ENCODE data around the gene MORN3.
A peak's percentile ranks its signal among the peaks of the same experiment; 100 is the strongest.
"Not testable (repeated sequence)": the region's sequence is repeated elsewhere in the genome, so short reads cannot be mapped to it uniquely, and the experiment has no call there.

Gene MORN3, protein sequence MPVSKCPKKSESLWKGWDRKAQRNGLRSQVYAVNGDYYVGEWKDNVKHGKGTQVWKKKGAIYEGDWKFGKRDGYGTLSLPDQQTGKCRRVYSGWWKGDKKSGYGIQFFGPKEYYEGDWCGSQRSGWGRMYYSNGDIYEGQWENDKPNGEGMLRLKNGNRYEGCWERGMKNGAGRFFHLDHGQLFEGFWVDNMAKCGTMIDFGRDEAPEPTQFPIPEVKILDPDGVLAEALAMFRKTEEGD

GRCh38 chr12:121669521-121669900 is at the start of gene MORN3:
Gene MORN3 (minus strand): TSS chr12:121669654. CDS start chr12:121669483, 171 bp downstream.
- Mint-ChIP-seq H3K4me1 (peaks cover 54% of the 10 kb centered on the region), H3K27ac (no peak within 1 kb of the TSS), H3K4me3 (no peak within 1 kb of the TSS), H3K27me3 (no peaks in the 10 kb centered on the region), H3K36me3 (ENCODE audit: low read depth) (peaks cover 4% of the 10 kb centered on the region), H3K9me3 (no peaks in the 10 kb centered on the region)
- ATAC-seq (no peak), DNase-seq (no peak)

- Mint-ChIP-seq H3K9me3 (no peaks in the 10 kb centered on the region), H3K4me3 (no peak overlapping the region), H3K36me3 (ENCODE audit: low read depth) (peaks cover 10% of the 10 kb centered on the region), H3K4me1 (peaks cover 10% of the 10 kb centered on the region), H3K27me3 (no peaks in the 10 kb centered on the region), H3K27ac (no peak overlapping the region)
- ATAC-seq: peak; percentile 4
- DNase-seq: no peak
Observed at GRCh38 chr12:121718653-121719239, 49.3 kb upstream of the MORN3 start.

DNA sequence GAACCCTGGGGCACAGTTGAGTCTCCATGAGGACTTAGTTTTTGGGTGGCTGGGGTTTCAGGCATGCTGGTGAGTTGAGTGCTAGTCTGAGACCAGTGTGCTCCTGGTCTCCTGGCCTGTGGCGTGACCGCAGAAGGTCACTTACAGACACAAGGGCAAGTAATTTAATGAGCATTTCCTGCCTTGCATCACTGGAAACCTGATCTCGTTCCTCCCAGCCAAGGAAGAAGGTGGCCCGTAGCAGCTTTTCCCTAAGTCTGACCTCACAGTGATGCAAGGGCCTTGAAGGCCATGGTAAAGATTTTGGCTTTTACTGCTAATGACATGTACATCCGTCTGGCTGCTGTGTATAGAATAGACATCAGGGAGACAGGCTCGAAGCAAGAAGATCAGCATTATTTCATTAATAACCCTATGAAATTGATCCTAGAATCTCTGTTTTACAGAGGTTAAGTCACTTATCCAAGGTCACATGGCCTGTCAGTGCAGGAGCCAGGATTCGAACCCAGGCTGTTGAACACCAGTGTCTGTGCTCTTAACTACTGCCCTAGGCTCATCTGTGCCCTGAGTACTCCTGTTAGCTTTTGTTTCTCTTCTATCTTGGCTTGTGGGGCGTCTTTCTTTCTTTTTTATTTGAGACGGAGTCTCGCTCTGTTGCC is 47.7 kb upstream of the MORN3 start:
- no peak overlapping the region for H3K27ac Mint-ChIP-seq

DNA sequence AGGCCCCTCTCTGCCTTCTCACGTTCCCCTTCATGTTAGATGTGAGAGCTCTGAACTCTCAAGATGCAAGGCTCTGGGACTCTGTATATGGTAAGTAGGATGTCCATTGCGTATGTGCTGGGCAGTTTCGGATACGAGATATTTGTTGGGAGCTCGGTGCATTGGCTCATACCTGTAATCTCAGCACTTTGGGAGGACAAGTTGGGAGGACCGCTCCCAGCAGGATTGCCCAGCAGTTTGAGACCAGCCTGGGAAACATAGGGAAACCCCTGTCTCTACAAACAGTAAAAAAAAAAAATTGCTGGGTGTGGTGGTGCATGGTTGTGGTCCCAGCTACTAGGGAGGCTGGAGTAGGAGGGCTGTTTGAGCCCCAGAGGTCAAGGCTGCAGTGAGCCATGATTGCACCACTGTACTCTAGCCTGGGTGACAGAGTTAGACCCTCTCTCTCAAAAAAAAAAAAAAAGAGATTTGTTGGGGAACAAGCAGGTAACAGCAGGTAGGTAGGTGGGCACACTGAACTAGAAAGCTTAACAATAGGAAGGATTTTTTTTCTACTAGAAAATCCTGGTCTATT is 46.5 kb upstream of the MORN3 start:
- no peak overlapping the region for H3K27ac Mint-ChIP-seq
- DNase-seq (no peak), ATAC-seq (no peak)
- peaks cover 25% of the 10 kb centered on the region for H3K4me1 Mint-ChIP-seq
- H3K36me3 Mint-ChIP-seq (ENCODE audit: low read depth): peaks cover 4% of the 10 kb centered on the region
- no peaks in the 10 kb centered on the region for H3K9me3 Mint-ChIP-seq
- H3K27me3 Mint-ChIP-seq: no peaks in the 10 kb centered on the region
- H3K4me3 Mint-ChIP-seq: no peak overlapping the region

More for the DNA sequence above, 47.7 kb upstream of the MORN3 start:
- Mint-ChIP-seq H3K27me3 (no peaks in the 10 kb centered on the region), H3K9me3 (no peaks in the 10 kb centered on the region), H3K4me1 (peaks cover 17% of the 10 kb centered on the region), H3K36me3 (ENCODE audit: low read depth) (peaks cover 4% of the 10 kb centered on the region), H3K4me3 (no peak overlapping the region)
- DNase-seq (no peak), ATAC-seq (no peak)

DNA sequence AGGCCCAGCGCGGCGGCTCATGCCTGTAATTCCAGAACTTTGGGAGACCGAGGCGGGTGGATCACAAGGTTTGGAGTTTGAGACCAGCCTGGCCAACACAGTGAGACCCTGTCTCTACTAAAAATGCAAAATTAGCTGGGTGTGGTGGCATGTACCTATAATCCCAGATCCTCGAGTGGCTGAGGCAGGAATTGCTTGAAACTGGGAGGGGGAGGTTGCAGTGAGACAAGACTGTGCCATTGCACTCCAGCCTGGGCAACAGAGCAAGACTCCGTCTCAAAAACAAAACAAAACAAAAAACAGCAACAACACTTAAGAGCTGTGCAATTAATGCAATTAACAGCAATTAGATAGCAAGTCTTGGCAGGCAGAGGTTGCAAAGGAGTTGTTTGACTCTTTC is 45.6 kb upstream of the MORN3 start:
- not testable (repeated sequence) for DNase-seq; H3K9me3 Mint-ChIP-seq; ATAC-seq; H3K36me3 Mint-ChIP-seq (ENCODE audit: low read depth); H3K27me3 Mint-ChIP-seq; H3K27ac Mint-ChIP-seq
- Mint-ChIP-seq H3K4me1 (peaks cover 22% of the 10 kb centered on the region), H3K4me3 (peak overlapping the region; percentile 18)

GRCh38 chr12:121713793-121714192 is 44.3 kb upstream of the MORN3 start:
- ATAC-seq: peak; percentile 21
- no peak for DNase-seq
- Mint-ChIP-seq H3K36me3 (ENCODE audit: low read depth) (peaks cover 4% of the 10 kb centered on the region), H3K4me3 (peak overlapping the region; percentile 97), H3K9me3 (no peaks in the 10 kb centered on the region), H3K27ac (peak overlapping the region; percentile 45), H3K4me1 (peaks cover 20% of the 10 kb centered on the region), H3K27me3 (no peaks in the 10 kb centered on the region)

DNA sequence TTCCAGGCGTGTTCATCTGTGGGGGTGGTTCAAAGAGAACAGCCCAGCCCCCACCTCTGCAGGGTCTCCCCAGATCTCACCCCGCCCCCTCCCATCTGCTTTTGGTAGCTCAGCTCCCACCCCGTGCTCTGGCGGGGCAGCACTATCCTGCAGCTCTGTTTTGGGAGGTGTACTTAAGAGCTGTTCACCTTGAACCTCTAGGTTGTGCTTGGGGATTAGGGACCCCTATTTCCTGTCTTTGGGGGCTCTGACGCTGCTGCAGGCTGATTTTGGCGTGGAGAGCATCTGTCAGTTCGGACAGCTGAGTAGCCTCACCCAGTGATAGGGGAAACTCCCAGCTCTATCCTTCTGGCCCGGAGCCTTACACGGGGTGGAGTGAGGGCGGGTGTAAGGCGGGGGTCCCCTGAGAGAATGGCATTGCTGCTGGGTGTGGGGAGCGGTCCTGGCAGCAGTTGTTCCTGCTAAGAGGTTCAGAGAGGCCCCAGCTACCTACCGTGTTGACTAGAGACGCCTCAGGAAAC is 43.9 kb upstream of the MORN3 start:
- DNase-seq (no peak), ATAC-seq (no peak)
- peaks cover 20% of the 10 kb centered on the region for H3K4me1 Mint-ChIP-seq

DNA sequence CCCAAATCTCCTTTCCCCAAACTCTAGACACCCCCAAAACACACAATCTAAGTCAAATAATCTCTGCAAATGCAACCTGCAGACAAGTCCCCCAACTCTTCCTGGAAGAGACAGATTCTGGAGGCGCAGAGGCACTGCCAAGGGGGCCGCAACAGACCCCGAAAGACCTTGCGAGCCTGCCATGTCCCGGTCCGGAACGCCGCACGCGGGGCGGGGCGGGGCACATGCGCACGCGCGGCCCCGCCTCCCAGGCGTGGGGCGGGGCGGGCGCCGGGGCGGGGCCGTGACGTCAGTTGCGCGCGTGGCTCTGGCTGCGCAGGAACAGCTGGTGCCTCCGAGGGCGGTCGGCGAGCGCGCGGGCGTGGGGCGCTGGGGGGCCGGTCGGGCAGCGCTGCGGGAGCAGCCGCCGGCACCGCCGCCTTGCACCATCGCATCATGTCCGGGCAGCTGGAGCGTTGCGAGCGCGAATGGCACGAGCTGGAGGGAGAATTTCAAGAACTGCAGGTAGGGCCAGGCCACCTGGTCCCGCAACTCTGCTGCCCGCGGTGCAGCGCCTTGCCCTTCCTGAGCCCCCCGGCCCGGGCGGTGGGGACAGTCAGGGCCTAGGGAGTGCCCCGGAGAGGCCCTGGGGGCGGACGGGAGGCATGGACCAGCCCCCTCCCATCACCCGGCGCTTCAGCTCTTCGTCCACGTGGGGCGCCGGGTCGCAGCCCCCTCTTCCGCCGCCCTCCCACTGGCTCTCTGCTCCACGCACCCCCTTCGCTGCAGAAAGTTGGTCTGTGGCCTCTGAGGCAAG is 43.2 kb upstream of the MORN3 start, which contains the start of gene TMEM120B:
Gene TMEM120B, plus strand, starts transcription at position 292 of the 796 bp plus-strand sequence. Its CDS starts 144 bp downstream, at position 436.
- Mint-ChIP-seq H3K9me3 (no peaks in the 10 kb centered on the region), H3K36me3 (ENCODE audit: low read depth) (peaks cover 2% of the 10 kb centered on the region), H3K4me1 (peaks cover 20% of the 10 kb centered on the region), H3K27ac (peak within 1 kb of the TSS; percentile 85), H3K27me3 (no peaks in the 10 kb centered on the region), H3K4me3 (peak within 1 kb of the TSS; percentile 97)
- ATAC-seq (peak; percentile 89), DNase-seq (peak; percentile 86)

More for the DNA sequence above, 43.9 kb upstream of the MORN3 start:
- H3K4me3 Mint-ChIP-seq: peak overlapping the region; percentile 97
- no peaks in the 10 kb centered on the region for H3K9me3 Mint-ChIP-seq
- H3K27ac Mint-ChIP-seq: peak overlapping the region; percentile 59
- peaks cover 3% of the 10 kb centered on the region for H3K36me3 Mint-ChIP-seq (ENCODE audit: low read depth)
- H3K27me3 Mint-ChIP-seq: no peaks in the 10 kb centered on the region

- Mint-ChIP-seq H3K9me3 (no peaks in the 10 kb centered on the region), H3K27me3 (no peaks in the 10 kb centered on the region), H3K36me3 (ENCODE audit: low read depth) (peaks cover 2% of the 10 kb centered on the region), H3K4me1 (peaks cover 20% of the 10 kb centered on the region), H3K27ac (peak overlapping the region; percentile 85), H3K4me3 (peak overlapping the region; percentile 97)
- DNase-seq (peak; percentile 11), ATAC-seq (peak; percentile 20)
Observed at GRCh38 chr12:121712190-121712460, 42.7 kb upstream of the MORN3 start.

DNA sequence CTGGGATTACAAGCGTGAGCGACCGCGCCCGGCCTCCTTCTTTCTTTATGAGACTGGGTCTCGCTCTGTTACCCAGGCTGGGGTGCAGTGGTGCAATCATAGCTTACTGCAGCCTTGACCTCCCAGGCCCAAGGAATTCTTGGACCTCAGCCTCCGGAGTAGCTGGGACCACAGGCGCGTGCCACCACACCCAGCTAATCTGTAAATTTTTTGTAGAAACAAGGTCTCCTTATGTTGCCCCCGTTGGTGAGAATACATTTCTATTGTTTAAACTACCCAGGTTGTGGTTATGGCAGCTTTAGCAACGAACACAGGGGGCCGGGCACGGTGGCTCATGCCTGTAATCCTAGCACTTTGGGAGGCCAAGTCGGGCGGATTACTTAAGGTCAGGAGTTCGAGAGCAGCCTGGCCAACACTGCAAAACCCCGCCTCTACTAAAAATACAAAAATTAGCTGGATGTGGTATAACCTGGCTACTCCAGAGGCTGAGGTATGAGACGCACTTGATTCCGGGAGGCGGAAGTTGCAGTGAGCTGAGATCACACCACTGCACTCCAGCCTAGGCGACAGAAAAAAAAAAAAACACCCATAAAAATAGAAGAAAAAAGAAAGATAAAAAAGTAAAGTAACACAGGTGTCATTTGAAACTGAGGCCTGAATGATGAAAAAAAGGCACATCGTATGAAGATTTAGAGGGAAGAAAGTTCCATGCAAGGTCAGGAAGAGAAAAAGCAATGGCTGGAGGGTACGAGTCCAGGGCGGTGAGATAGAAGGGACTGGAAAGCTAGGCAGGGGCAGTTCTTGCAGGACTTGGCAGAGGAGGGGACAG is 42.1 kb upstream of the MORN3 start:
- H3K27ac Mint-ChIP-seq: peak overlapping the region; percentile 85
- no peaks in the 10 kb centered on the region for H3K9me3 Mint-ChIP-seq
- peak overlapping the region; percentile 97 for H3K4me3 Mint-ChIP-seq
- DNase-seq: peak; percentile 14
- peaks cover 20% of the 10 kb centered on the region for H3K4me1 Mint-ChIP-seq
- no peak for ATAC-seq
- no peaks in the 10 kb centered on the region for H3K36me3 Mint-ChIP-seq (ENCODE audit: low read depth)
- no peaks in the 10 kb centered on the region for H3K27me3 Mint-ChIP-seq

DNA sequence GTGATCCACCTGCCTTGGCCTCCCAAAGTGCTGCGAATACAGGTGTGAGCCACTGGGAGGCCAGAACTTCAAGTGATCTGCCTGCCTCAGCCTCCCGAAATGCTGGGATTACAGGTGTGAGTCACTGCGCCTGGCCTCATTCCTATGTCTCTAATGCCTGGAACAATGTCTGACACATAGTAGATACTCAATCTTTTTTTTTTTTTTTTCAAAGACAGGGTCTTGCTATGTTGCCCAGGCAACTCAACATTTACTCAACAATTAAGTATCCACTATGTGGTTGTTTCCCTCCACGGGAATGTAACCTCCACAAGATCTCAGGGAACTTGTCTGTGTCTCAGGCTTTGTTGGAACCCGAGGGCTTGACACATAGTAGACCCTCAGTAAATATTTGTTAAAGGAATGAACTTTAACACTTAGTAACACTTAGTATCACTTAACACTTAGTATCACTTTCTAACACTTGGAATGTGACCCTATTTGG is 40.1 kb upstream of the MORN3 start:
- H3K4me1 Mint-ChIP-seq: peaks cover 18% of the 10 kb centered on the region
- DNase-seq (no peak), ATAC-seq (no peak)
- peaks cover 2% of the 10 kb centered on the region for H3K27me3 Mint-ChIP-seq
- no peaks in the 10 kb centered on the region for H3K9me3 Mint-ChIP-seq
- H3K4me3 Mint-ChIP-seq: no peak overlapping the region
- H3K36me3 Mint-ChIP-seq (ENCODE audit: low read depth): no peaks in the 10 kb centered on the region
- H3K27ac Mint-ChIP-seq: no peak overlapping the region

DNA sequence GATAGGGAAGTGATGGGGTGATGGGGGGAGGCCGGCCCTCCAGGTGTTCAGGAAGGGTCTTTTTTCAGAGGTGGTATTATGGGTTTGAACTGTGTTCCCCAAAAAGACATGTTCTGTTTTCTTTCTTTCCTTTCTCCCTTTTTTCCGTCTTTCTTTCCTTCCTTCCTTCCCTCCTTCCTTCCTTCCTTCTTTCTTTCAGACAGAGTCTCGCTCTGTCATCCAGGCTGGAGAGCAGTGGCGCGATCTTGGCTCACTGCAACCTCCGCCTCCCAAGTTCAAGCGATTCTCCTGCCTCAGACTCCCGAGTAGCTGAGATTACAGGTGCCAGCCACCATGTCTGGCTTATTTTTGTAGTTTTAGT is 39.6 kb upstream of the MORN3 start:
- H3K27ac Mint-ChIP-seq; DNase-seq; H3K27me3 Mint-ChIP-seq; H3K4me3 Mint-ChIP-seq; H3K36me3 Mint-ChIP-seq (ENCODE audit: low read depth); H3K9me3 Mint-ChIP-seq; ATAC-seq: not testable (repeated sequence)
- H3K4me1 Mint-ChIP-seq: peaks cover 18% of the 10 kb centered on the region

GRCh38 chr12:121708313-121709063 is 39.0 kb upstream of the MORN3 start:
- Mint-ChIP-seq H3K4me1 (peaks cover 13% of the 10 kb centered on the region), H3K4me3 (no peak overlapping the region), H3K9me3 (no peaks in the 10 kb centered on the region), H3K27ac (no peak overlapping the region), H3K27me3 (peaks cover 2% of the 10 kb centered on the region), H3K36me3 (ENCODE audit: low read depth) (no peaks in the 10 kb centered on the region)
- DNase-seq (no peak), ATAC-seq (no peak)
